ENCODE results near the gene SRSF3. TPM values are rescaled to one million over a fixed set of nuclear protein-coding genes. Genes with fewer than 3 reads are reported as not detected.
"Not testable (repeated sequence)": the region's sequence is repeated elsewhere in the genome, so short reads cannot be mapped to it uniquely, and the experiment has no call there.

SRSF3 gene
- total and polyA plus RNA-seq, 10 donors, result 93.8 to 271 (median 194) TPM

DNA sequence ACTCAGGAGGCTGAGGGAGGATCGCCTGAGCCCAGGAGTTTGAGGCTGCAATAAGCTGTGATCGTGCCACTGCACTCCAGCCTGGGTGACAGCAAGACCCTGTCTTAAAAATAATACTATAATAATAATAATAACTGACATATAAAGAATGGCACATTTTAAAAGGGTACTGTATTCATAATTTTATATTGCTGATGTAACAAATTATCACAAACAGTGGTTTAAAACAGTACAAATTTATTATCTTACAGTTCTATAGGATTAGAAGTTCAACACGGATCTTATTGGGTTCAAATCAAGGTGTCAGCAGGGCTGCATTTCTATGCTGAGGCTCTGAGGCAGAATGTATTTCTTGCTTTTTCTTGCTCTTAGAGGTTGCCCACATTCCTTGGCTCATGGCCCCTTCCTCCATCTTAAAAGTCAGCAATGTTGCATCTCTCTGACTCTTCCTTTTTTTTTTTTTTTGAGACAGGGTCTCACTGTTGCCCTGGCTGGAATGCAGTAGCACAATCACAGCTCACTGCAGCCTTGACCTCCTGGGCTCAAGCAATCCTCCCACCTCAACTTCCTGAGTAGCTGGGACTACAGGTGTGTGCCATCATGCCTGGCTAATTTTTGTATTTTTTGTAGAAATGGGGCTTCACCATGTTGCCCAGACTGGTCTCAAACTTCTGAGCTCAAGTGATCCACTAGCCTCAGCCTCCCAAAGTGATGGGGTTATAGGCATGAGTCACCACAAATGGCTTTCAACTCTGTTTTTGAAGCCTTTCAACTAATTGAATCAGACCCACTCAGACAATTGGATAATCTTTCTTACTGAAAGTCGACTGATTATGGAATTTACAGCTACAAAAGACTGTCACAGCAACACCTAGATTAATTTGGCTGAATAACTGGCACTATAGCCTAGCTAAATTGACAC lies 22.8 kb upstream of the SRSF3 start:
- TF ChIP-seq CTCF (IDR thresholded peaks at IDR 0.05 in 8 of 11, conservative IDR thresholded peaks at IDR 0.05 in 3 of 11) (no peak), POLR2A (IDR thresholded peaks at IDR 0.05) (no peak), POLR2AphosphoS5 (IDR thresholded peaks at IDR 0.05) (no peak)
- DNase-seq, result no peak
- intact Hi-C loops (cut with DNase I; ENCODE audit: low total_unique reads), result no loop called here
- Histone ChIP-seq H3K27me3 (replicated peaks in 1 of 7) (no peaks in the 10 kb centered on the region), H3K36me3 (no peaks in the 10 kb centered on the region), H3K4me3 (no peak overlapping the region), H3K9me3 (peaks cover 0 to 15% (median 5%) of the 10 kb centered on the region in 8 donors), H3K4me1 (peaks cover 0 to 4% (median 0%) of the 10 kb centered on the region in 6 donors), H3K27ac (no peak overlapping the region)
- WGBS, 5 donors, result 86 to 97% (median 92%) methylated on average over 4 of the region's 4 CpGs

DNA sequence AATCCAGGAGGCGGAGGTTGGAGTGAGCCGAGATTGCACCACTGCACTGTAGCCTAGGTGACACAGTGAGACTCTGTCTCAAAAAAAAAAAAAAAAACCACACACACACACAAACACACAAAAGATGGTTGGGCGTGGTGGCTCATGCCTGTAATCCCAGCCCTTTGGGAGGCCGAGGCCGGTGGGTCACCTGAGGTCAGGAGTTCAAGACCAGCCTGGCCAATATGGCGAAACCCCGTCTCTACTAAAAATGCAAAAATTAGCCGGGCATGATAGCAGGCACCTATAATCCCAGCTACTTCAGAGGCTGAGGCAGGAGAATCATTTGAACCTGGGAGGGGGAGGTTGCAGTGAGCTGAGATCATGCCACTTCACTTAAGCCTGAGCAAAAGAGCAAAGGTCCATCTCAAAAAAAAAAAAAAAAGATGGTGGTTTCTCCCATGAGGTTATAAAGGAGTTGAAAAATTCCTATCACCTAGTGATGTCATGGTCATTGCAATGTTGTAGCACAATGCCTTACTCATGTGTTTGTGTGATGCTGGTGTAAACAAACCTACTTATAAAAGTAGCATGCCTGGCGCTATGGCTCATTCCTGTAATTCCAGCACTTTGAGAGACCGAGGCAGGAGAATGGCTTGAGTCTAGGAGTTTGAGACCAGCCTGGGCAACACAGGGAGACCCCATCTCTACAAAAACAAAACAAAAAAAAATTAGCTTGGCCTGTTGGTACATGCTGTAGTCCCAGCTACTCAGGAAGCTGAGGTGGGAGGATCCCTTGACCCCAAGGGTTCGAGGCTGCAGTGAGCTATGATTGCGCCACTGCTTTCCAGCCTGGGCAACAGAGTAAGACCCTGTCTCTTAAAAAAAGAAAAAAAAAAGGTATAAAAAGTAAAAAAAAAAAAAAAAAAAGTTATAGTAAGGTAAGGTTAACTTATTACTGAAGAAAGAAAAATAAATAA lies 21.5 kb upstream of the SRSF3 start:
- 86 to 95% (median 92%) methylated on average over 12 of the region's 12 CpGs for WGBS, 5 donors

GRCh38 chr6:36574679-36575078 lies 19.5 kb upstream of the SRSF3 start:
- Histone ChIP-seq H3K27me3 (replicated peaks in 1 of 7) (no peaks in the 10 kb centered on the region), H3K27ac (no peak overlapping the region), H3K4me3 (no peak overlapping the region), H3K36me3 (no peaks in the 10 kb centered on the region), H3K9me3 (peaks cover 0 to 15% (median 5%) of the 10 kb centered on the region in 8 donors), H3K4me1 (peaks cover 0 to 16% (median 4%) of the 10 kb centered on the region in 6 donors)
- intact Hi-C loops (cut with DNase I; ENCODE audit: low total_unique reads), result no loop called here
- DNase-seq, result no peak
- TF ChIP-seq POLR2A (IDR thresholded peaks at IDR 0.05) (no peak), POLR2AphosphoS5 (IDR thresholded peaks at IDR 0.05) (no peak), CTCF (IDR thresholded peaks at IDR 0.05 in 8 of 11, conservative IDR thresholded peaks at IDR 0.05 in 3 of 11) (no peak)

More for the DNA sequence above, 21.5 kb upstream of the SRSF3 start:
- H3K27ac ChIP-seq; DNase-seq; H3K4me1 ChIP-seq; H3K36me3 ChIP-seq; intact Hi-C loops (cut with DNase I; ENCODE audit: low total_unique reads); H3K27me3 ChIP-seq (replicated peaks in 1 of 7); H3K4me3 ChIP-seq: not testable (repeated sequence)
- peaks cover 0 to 15% (median 5%) of the 10 kb centered on the region in 8 donors for H3K9me3 ChIP-seq

GRCh38 chr6:36576578-36576977 lies 17.6 kb upstream of the SRSF3 start:
- H3K27ac ChIP-seq, result no peak overlapping the region
- 74 to 88% (median 76%) methylated on average over 7 of the region's 7 CpGs for WGBS, 5 donors
- no peaks in the 10 kb centered on the region for H3K27me3 ChIP-seq (replicated peaks in 1 of 7)
- H3K36me3 ChIP-seq, result no peaks in the 10 kb centered on the region
- peaks cover 0 to 8% (median 3%) of the 10 kb centered on the region in 8 donors for H3K9me3 ChIP-seq
- H3K4me1 ChIP-seq, result peaks cover 0 to 19% (median 5%) of the 10 kb centered on the region in 6 donors
- intact Hi-C loops (cut with DNase I; ENCODE audit: low total_unique reads), result no loop called here
- DNase-seq, result no peak
- no peak overlapping the region for H3K4me3 ChIP-seq
- TF ChIP-seq CTCF (IDR thresholded peaks at IDR 0.05 in 8 of 11, conservative IDR thresholded peaks at IDR 0.05 in 3 of 11), result no peak
- no peak for TF ChIP-seq POLR2A (IDR thresholded peaks at IDR 0.05)
- no peak for TF ChIP-seq POLR2AphosphoS5 (IDR thresholded peaks at IDR 0.05)
